OCI-LY1 (cell line): ENCODE data around the gene ARL15.
A peak's percentile ranks its signal among the peaks of the same experiment; 100 is the strongest.

ENCODE experiments used
- H2AFZ ChIP-seq: fragments of 200-600 bp; sonication (generic), shearing (Covaris generic); 2 replicates; pipeline ENCODE4 v1.6.0; 2014; ENCODE audit warnings: antibody characterized with exemption, mild to moderate bottlenecking, low read length
- H3F3A ChIP-seq: fragments of 200-600 bp; sonication (generic), shearing (Covaris generic); 2 replicates; pipeline ENCODE4 v1.6.0; 2014; ENCODE audit warnings: mild to moderate bottlenecking, antibody characterized with exemption, low read length, moderate library complexity; ENCODE audit not compliant: insufficient read depth
- H3K27ac ChIP-seq: fragments of 200-600 bp; sonication (generic); 2 replicates; pipeline ENCODE4 v1.5.1; 2014; ENCODE audit warnings: low read length, mixed run types, mild to moderate bottlenecking, low read depth; ENCODE audit not compliant: poor library complexity, severe bottlenecking
- H3K27me3 ChIP-seq: fragments of 200-600 bp; sonication (generic); 2 replicates; pipeline ENCODE4 v1.6.0; 2014; ENCODE audit warnings: antibody characterized with exemption, mild to moderate bottlenecking, low read length, moderate library complexity; ENCODE audit not compliant: insufficient read depth
- H3K36me3 ChIP-seq: fragments of 200-600 bp; sonication (generic); 2 replicates; pipeline ENCODE4 v1.6.1; 2014; ENCODE audit warnings: mild to moderate bottlenecking, antibody characterized with exemption, low read length, moderate library complexity, mixed read lengths; ENCODE audit not compliant: insufficient read depth
- H3K4me1 ChIP-seq: fragments of 200-600 bp; sonication (generic); 2 replicates; pipeline ENCODE4 v1.5.1; 2014; ENCODE audit warnings: mild to moderate bottlenecking, low read length, moderate library complexity; ENCODE audit not compliant: insufficient read depth, severe bottlenecking
- H3K4me2 ChIP-seq: fragments of 200-600 bp; sonication (generic), shearing (Covaris generic); 2 replicates; pipeline ENCODE4 v1.6.1; 2014; ENCODE audit warnings: low read length
- H3K4me3 ChIP-seq: fragments of 200-600 bp; sonication (generic); 2 replicates; pipeline ENCODE4 v1.5.1; 2014; ENCODE audit warnings: low read length, low read depth, mild to moderate bottlenecking, mixed read lengths; ENCODE audit not compliant: poor library complexity, severe bottlenecking
- H3K79me2 ChIP-seq: fragments of 200-600 bp; shearing (Covaris generic); 2 replicates; pipeline ENCODE4 v1.6.1; 2016; ENCODE audit warnings: mixed run types, low read length, mixed read lengths; ENCODE audit not compliant: insufficient read depth
- H3K9ac ChIP-seq: fragments of 200-600 bp; sonication (generic), shearing (Covaris generic); 2 replicates; pipeline ENCODE4 v1.6.1; 2014; ENCODE audit warnings: mild to moderate bottlenecking, low read length, mixed read lengths
- H3K9me2 ChIP-seq: fragments of 200-600 bp; sonication (generic), shearing (Covaris generic); 2 replicates; pipeline ENCODE4 v1.6.1; 2014; ENCODE audit warnings: low read depth, mild to moderate bottlenecking, low read length, mixed read lengths
- H3K9me3 ChIP-seq: fragments of 200-600 bp; shearing (Covaris generic); 2 replicates; pipeline ENCODE4 v1.6.1; 2014; ENCODE audit warnings: low read length, mixed read lengths
- H4K20me1 ChIP-seq: fragments of 200-600 bp; sonication (generic), shearing (Covaris generic); 2 replicates; pipeline ENCODE4 v1.6.0; 2016; ENCODE audit warnings: mild to moderate bottlenecking, low read length; ENCODE audit not compliant: insufficient read depth
- CTCF ChIP-seq: fragments of 200-600 bp; sonication (generic), shearing (Covaris generic); IDR thresholded peaks from 2 replicates; pipeline ENCODE4 v1.5.1; 2017; ENCODE audit warnings: mild to moderate bottlenecking, antibody characterized with exemption, low read length, moderate library complexity, mixed read lengths
- EZH2 ChIP-seq: fragments of 200-600 bp; sonication (generic), shearing (Covaris generic); IDR thresholded peaks from 2 replicates; pipeline ENCODE4 v1.8.0; 2017; ENCODE audit warnings: borderline replicate concordance, mixed run types, mild to moderate bottlenecking, antibody characterized with exemption, low read length, moderate library complexity, mixed read lengths

The ARL15 gene

GRCh38 chr5:54093081-54093492 is 217.3 kb downstream of the ARL15 start:
- Histone ChIP-seq H3K4me1 (peaks cover 37% of the 10 kb centered on the region), H2AFZ (no peak overlapping the region), H3K9me3 (no peaks in the 10 kb centered on the region), H3K79me2 (no peaks in the 10 kb centered on the region), H4K20me1 (no peaks in the 10 kb centered on the region), H3K9ac (no peak overlapping the region), H3F3A (no peaks in the 10 kb centered on the region), H3K4me2 (no peak overlapping the region), H3K27ac (no peak overlapping the region), H3K9me2 (no peaks in the 10 kb centered on the region), H3K36me3 (peaks cover 84% of the 10 kb centered on the region), H3K27me3 (no peaks in the 10 kb centered on the region), H3K4me3 (no peak overlapping the region)
- TF ChIP-seq EZH2 (no peak), CTCF (no peak)

GRCh38 chr5:54091307-54092130 is 218.9 kb downstream of the ARL15 start:
- no peak overlapping the region for H3K9ac ChIP-seq

GRCh38 chr5:54090495-54091120 is 219.8 kb downstream of the ARL15 start:
- H3K27me3 ChIP-seq = no peaks in the 10 kb centered on the region
- H3K4me1 ChIP-seq = peaks cover 19% of the 10 kb centered on the region
- no peaks in the 10 kb centered on the region for H3K9me3 ChIP-seq
- H3K36me3 ChIP-seq = peaks cover 88% of the 10 kb centered on the region
- H3K9me2 ChIP-seq = no peaks in the 10 kb centered on the region
- no peak for TF ChIP-seq CTCF
- no peak for TF ChIP-seq EZH2
- no peak overlapping the region for H3K27ac ChIP-seq
- H3F3A ChIP-seq = no peaks in the 10 kb centered on the region
- no peak overlapping the region for H3K4me3 ChIP-seq
- no peaks in the 10 kb centered on the region for H4K20me1 ChIP-seq
- H3K4me2 ChIP-seq = no peak overlapping the region
- no peak overlapping the region for H2AFZ ChIP-seq
- no peak overlapping the region for H3K9ac ChIP-seq
- no peaks in the 10 kb centered on the region for H3K79me2 ChIP-seq

More at GRCh38 chr5:54091307-54092130, 218.9 kb downstream of the ARL15 start:
- TF ChIP-seq EZH2 = no peak
- no peak for TF ChIP-seq CTCF
- no peaks in the 10 kb centered on the region for H3K9me3 ChIP-seq
- H3F3A ChIP-seq = no peaks in the 10 kb centered on the region
- peak overlapping the region; percentile 33 for H3K27ac ChIP-seq
- peaks cover 28% of the 10 kb centered on the region for H3K4me1 ChIP-seq
- no peaks in the 10 kb centered on the region for H3K27me3 ChIP-seq
- peaks cover 83% of the 10 kb centered on the region for H3K36me3 ChIP-seq
- H3K9me2 ChIP-seq = no peaks in the 10 kb centered on the region
- H3K4me2 ChIP-seq = no peak overlapping the region
- no peak overlapping the region for H2AFZ ChIP-seq
- no peaks in the 10 kb centered on the region for H4K20me1 ChIP-seq
- H3K4me3 ChIP-seq = no peak overlapping the region
- H3K79me2 ChIP-seq = no peaks in the 10 kb centered on the region
